Thyroid gland (tissue), 4 donors: ENCODE measurements around the gene PRDX5.

Experiments
- CTCF ChIP-seq, 6 experiments: fragments of 200-600 bp in 3 of 6; fragments of 450-650 bp in 3 of 6; sonication (generic) in 3 of 6; IDR thresholded peaks; one replicate each; pipeline ENCODE4 v1.5.1; 2016 to 2019; ENCODE audit warnings: antibody characterized with exemption in 6 of 6, mild to moderate bottlenecking in 2 of 6, inconsistent platforms in 1 of 6, moderate library complexity in 1 of 6
- POLR2A ChIP-seq, 2 donors: fragments of 450-650 bp; IDR thresholded peaks; one replicate each; pipeline ENCODE4 v1.6.1; 2017; ENCODE audit warnings: antibody characterized with exemption in 2 of 2, mild to moderate bottlenecking in 2 of 2, moderate library complexity in 1 of 2

GRCh38 chr11:64313491-64314145, 4.3 kb upstream of the PRDX5 start:
- TF ChIP-seq CTCF (IDR thresholded peaks at IDR 0.05) = no peak
- no peak for TF ChIP-seq POLR2A (IDR thresholded peaks at IDR 0.05)
